ENCODE measurements around the gene AGK. TPM values are rescaled to one million over a fixed set of nuclear protein-coding genes. Genes with fewer than 3 reads are reported as not detected.
A peak's percentile ranks its signal among the peaks of the same experiment; 100 is the strongest.

The AGK gene
- total and polyA plus RNA-seq, 2 experiments from 2014 or later, result 21.9 to 37.9 TPM

GRCh38 chr7:141586878-141587277, 35.7 kb downstream of the AGK start (continued):
- TF ChIP-seq ZNF462 (CRISPR knock-in tag; IDR thresholded peaks at IDR 0.05), result no peak
- no peak for TF ChIP-seq ETS1 (IDR thresholded peaks at IDR 0.05)
- no peak for TF ChIP-seq NANOG (IDR thresholded peaks at IDR 0.05; ENCODE audit: borderline replicate concordance)

GRCh38 chr7:141587304-141587703, 36.1 kb downstream of the AGK start:
- Mint-ChIP-seq H3K4me1 (peaks cover 83% of the 10 kb centered on the region), H3K4me3 (no peak overlapping the region), H3K27ac (peak overlapping the region; percentile 98), H3K27me3 (ENCODE audit: insufficient read depth, low read depth, poor library complexity) (peaks cover 31% of the 10 kb centered on the region), H3K9me3 (peaks cover 18% of the 10 kb centered on the region; the same call in 2 of the 3 replicates), H3K36me3 (ENCODE audit: low read depth) (peaks cover 25% of the 10 kb centered on the region)
- DNase-seq (ENCODE audit: low spot score) (no peak), ATAC-seq (no peak)
- Histone ChIP-seq H3K27ac (ENCODE audit: low read depth) (peak overlapping the region; percentile 90; the same call in 1 of the 2 replicates), H3K4me2 (peak overlapping the region; percentile 58; the same call in 1 of the 2 replicates), H4K20me1 (replicated peaks; ENCODE audit: insufficient read depth) (no peaks in the 10 kb centered on the region), H3K79me2 (replicated peaks; ENCODE audit: insufficient read depth) (no peaks in the 10 kb centered on the region), H3K9me2 (ENCODE audit: insufficient read depth) (peaks cover 4% of the 10 kb centered on the region; the same call in 1 of the 2 replicates), H3K4me1 (ENCODE audit: insufficient read depth) (peaks cover 56% of the 10 kb centered on the region), H3F3A (replicated peaks; ENCODE audit: low read depth) (peaks cover 9% of the 10 kb centered on the region), H3K4me3 (no peak overlapping the region), H3K36me3 (ENCODE audit: insufficient read depth) (no peaks in the 10 kb centered on the region), H2AFZ (no peak overlapping the region), H3K27me3 (ENCODE audit: insufficient read depth) (no peaks in the 10 kb centered on the region)
- no peak for TF ChIP-seq EZH2phosphoT487 (IDR thresholded peaks at IDR 0.05; ENCODE audit: unreplicated experiment)
- TF ChIP-seq ZNF462 (CRISPR knock-in tag; IDR thresholded peaks at IDR 0.05), result no peak
- no peak for TF ChIP-seq STAT1 (IDR thresholded peaks at IDR 0.05; ENCODE audit: unreplicated experiment)
